Endothelial cell of umbilical vein (primary cell): ENCODE measurements around the gene IFNA5. TPM values are rescaled to one million over a fixed set of nuclear protein-coding genes. Genes with fewer than 3 reads are reported as not detected.

ENCODE experiments used
- BruUV-seq: library from RNA; stranded (reverse); fragments of 400-500 nt; replicated peaks from 2 replicates; lab custom pipeline; 2021; lab: Mats Ljungman, UMichigan
- CTCF ChIA-PET: fragments of 300-600, 350-600 bp; sonication (Branson Sonifier 250); formaldehyde crosslinking; loops from one replicate; lab custom pipeline; 2021; ENCODE audit warnings: antibody characterized with exemption, inconsistent platforms; lab: Charles Lee
- POLR2A ChIA-PET: fragments of 300-600, 350-600 bp; sonication (Branson Sonifier 250); formaldehyde crosslinking; loops from one replicate; lab custom pipeline; 2021; ENCODE audit warnings: antibody characterized with exemption, inconsistent platforms; lab: Charles Lee
- DNase-seq: peaks from one replicate; pipeline ENCODE4 v3.0.0-alpha.2; 2011; ENCODE audit warnings: low read depth, low spot score
- FAIRE-seq: peaks from 2 replicates; lab custom pipeline; 2011; peaks lifted over from hg19 to GRCh38; lab: Jason Lieb, UNC
- H2AFZ ChIP-seq: 2 replicates; pipeline ENCODE4 v1.6.0; 2012; ENCODE audit warnings: low read depth, low read length, control low read depth, inconsistent platforms
- H3K27ac ChIP-seq: 2 replicates; pipeline ENCODE4 v1.5.1; 2011; ENCODE audit warnings: low read depth, mild to moderate bottlenecking, control low read depth, low read length, moderate library complexity; ENCODE audit not compliant: insufficient read depth
- H3K27me3 ChIP-seq, 2 experiments: 2 replicates each; pipeline versions ENCODE4 v1.6.0 to v1.6.1; 2011; ENCODE audit warnings: low read length in 2 of 2, mixed read lengths in 1 of 2; ENCODE audit not compliant: control insufficient read depth in 2 of 2, insufficient read depth in 2 of 2
- H3K36me3 ChIP-seq, 2 experiments: 2 replicates in 1 of 2; 3 replicates in 1 of 2; pipeline ENCODE4 v1.5.1; 2011; ENCODE audit warnings: low read length in 2 of 2, mild to moderate bottlenecking in 1 of 2, moderate library complexity in 1 of 2; ENCODE audit not compliant: control insufficient read depth in 2 of 2, insufficient read depth in 2 of 2; ENCODE audit errors: extremely low read depth in 1 of 2
- H3K4me1 ChIP-seq: 3 replicates; pipeline ENCODE4 v1.5.1; 2011; ENCODE audit warnings: mild to moderate bottlenecking, low read length; ENCODE audit not compliant: control insufficient read depth, insufficient read depth; ENCODE audit errors: extremely low read depth
- H3K4me2 ChIP-seq: 2 replicates; pipeline ENCODE4 v1.6.1; 2011; ENCODE audit warnings: low read length, control low read depth, mixed read lengths; ENCODE audit not compliant: insufficient read depth
- H3K4me3 ChIP-seq, 3 experiments: fragments of 200-600 bp in 1 of 3; sonication (generic), shearing (Covaris generic) in 1 of 3; replicated peaks in 1 of 3; 2 replicates each; pipeline ENCODE4 v1.5.1; 2011 to 2016; ENCODE audit warnings: control low read depth in 3 of 3, low read length in 3 of 3, mild to moderate bottlenecking in 2 of 3, inconsistent platforms in 1 of 3, low read depth in 1 of 3, moderate library complexity in 1 of 3; ENCODE audit not compliant: insufficient read depth in 1 of 3
- H3K79me2 ChIP-seq: 2 replicates; pipeline ENCODE4 v1.6.0; 2012; ENCODE audit warnings: low read length, inconsistent platforms; ENCODE audit not compliant: control insufficient read depth, insufficient read depth
- H3K9ac ChIP-seq: replicated peaks from 2 replicates; pipeline ENCODE3; 2011; ENCODE audit warnings: low read length, control low read depth; ENCODE audit not compliant: insufficient read depth; ENCODE audit errors: extremely low read depth
- H3K9me1 ChIP-seq: replicated peaks from 3 replicates; pipeline ENCODE4 v1.6.0; 2011; ENCODE audit warnings: mild to moderate bottlenecking, low read length; ENCODE audit not compliant: control insufficient read depth, insufficient read depth; ENCODE audit errors: extremely low read depth
- H3K9me3 ChIP-seq: replicated peaks from 2 replicates; pipeline ENCODE4 v1.5.1; 2012; ENCODE audit warnings: low read length, inconsistent platforms; ENCODE audit not compliant: control insufficient read depth, insufficient read depth
- H4K20me1 ChIP-seq: replicated peaks from 2 replicates; pipeline ENCODE3; 2011; ENCODE audit warnings: mild to moderate bottlenecking, low read length; ENCODE audit not compliant: control insufficient read depth, insufficient read depth; ENCODE audit errors: extremely low read depth
- EZH2 ChIP-seq: IDR thresholded peaks from 2 replicates; pipeline ENCODE4 v1.6.1; 2012; ENCODE audit warnings: borderline replicate concordance, low read depth, mild to moderate bottlenecking, moderate library complexity, low read length, inconsistent platforms; ENCODE audit not compliant: severe bottlenecking
- FOS ChIP-seq: IDR thresholded peaks from 2 replicates; pipeline ENCODE4 v1.6.1; 2011; ENCODE audit warnings: mild to moderate bottlenecking, low read length, moderate library complexity, borderline replicate concordance; ENCODE audit not compliant: insufficient read depth
- GATA2 ChIP-seq: IDR thresholded peaks from 2 replicates; pipeline ENCODE4 v1.7.0; 2011; ENCODE audit warnings: low read depth, mild to moderate bottlenecking, moderate library complexity, mixed read lengths, low read length; ENCODE audit not compliant: insufficient read length, insufficient read depth
- JUN ChIP-seq: IDR thresholded peaks from 2 replicates; pipeline ENCODE4 v1.6.1; 2011; ENCODE audit warnings: borderline replicate concordance, low read depth; ENCODE audit not compliant: insufficient read length, insufficient read depth
- MYC ChIP-seq: IDR thresholded peaks from one replicate; pipeline ENCODE4 v1.6.1; 2011; ENCODE audit warnings: mild to moderate bottlenecking, low read depth, low read length
- POLR2A ChIP-seq: IDR thresholded peaks from 2 replicates; pipeline ENCODE4 v1.6.1; 2012; ENCODE audit warnings: low read depth, mild to moderate bottlenecking, control low read depth, low read length
- POLR2AphosphoS5 ChIP-seq: IDR thresholded peaks from 2 replicates; pipeline ENCODE4 v1.6.1; 2012; ENCODE audit warnings: low read depth, mild to moderate bottlenecking, control low read depth, low read length, moderate library complexity; ENCODE audit not compliant: insufficient read depth
- dilution Hi-C: fragments of 300-500 bp; cut with MboI; formaldehyde crosslinking; loops from one replicate; pipeline ENCODE4 v1.15.0; 2019; ENCODE audit warnings: low sequenced_read_pairs; ENCODE audit not compliant: extremely low pct_ligation_motif_present
- intact Hi-C: fragments of 100-400 bp; cut with micrococcal nuclease; formaldehyde crosslinking; loops from one replicate; pipeline ENCODE4 v1.10.0; 2022
- polyA plus RNA-seq, 4 experiments: library from polyadenylated mRNA; depleted of rRNA in 3 of 4; stranded (reverse) in 3 of 4; unstranded in 1 of 4; fragments of >200 nt; gene quantifications; 2 replicates each; pipeline versions ENCODE4 v1.2.1 to v1.2.3, GENCODE V29; 2011 to 2012; ENCODE audit warnings: missing spikeins in 1 of 4
- total RNA-seq: library from RNA; stranded (reverse); gene quantifications from 2 replicates; pipeline ENCODE4 v1.2.3, GENCODE V29; 2021
- TF ChIP-seq, protein P1 (sequence below), 2 donors: IDR thresholded peaks; 1 replicate in 1 of 2; 2 replicates in 1 of 2; pipeline ENCODE4 v1.5.1; 2011; ENCODE audit warnings: low read length in 2 of 2, mild to moderate bottlenecking in 2 of 2, moderate library complexity in 2 of 2, control low read depth in 1 of 2, inconsistent platforms in 1 of 2, low read depth in 1 of 2; ENCODE audit not compliant: insufficient read depth in 1 of 2; ENCODE audit errors: extremely low read depth in 1 of 2

IFNA5 gene
- total and polyA plus RNA-seq, 2 donors (not counting 3 experiments of a cell fraction or from before 2014, with no cell fraction given): not detected

DNA sequence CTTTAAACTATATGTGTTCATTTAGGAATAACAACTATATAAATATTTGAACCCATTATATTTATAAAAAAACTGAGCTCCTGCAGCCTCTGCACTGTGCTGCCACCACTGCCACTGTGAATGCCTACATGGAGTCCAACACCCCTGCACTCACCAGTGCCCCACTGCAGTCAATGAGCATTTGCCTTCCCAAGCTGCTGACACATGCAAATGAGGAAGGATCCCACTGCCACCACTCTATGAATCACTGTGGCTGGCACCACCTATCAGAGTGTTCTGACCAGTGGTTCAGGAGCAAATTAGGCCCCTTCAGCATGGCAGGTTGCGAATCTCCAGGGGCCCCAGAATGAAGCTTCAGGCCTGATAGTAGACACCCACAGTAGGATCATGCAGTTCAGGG, 9.1 kb downstream of the IFNA5 start:
- Histone ChIP-seq H3K79me2 (no peaks in the 10 kb centered on the region), H3K27ac (no peak overlapping the region), H3K36me3 (no peaks in the 10 kb centered on the region), H3K27me3 (peaks cover 5 to 24% of the 10 kb centered on the region in 2 experiments), H3K9me1 (no peaks in the 10 kb centered on the region), H3K4me2 (no peak overlapping the region), H3K4me1 (no peaks in the 10 kb centered on the region), H4K20me1 (no peaks in the 10 kb centered on the region), H3K4me3 (no peak overlapping the region), H3K9me3 (no peaks in the 10 kb centered on the region), H3K9ac (no peak overlapping the region), H2AFZ (no peak overlapping the region)
- no TSS peak for BruUV-seq
- FAIRE-seq (no peak), DNase-seq (no peak)
- dilution Hi-C loops: no loop called here
- TF ChIP-seq POLR2AphosphoS5 (no peak), JUN (no peak), FOS (no peak), EZH2 (no peak), MYC (no peak), GATA2 (no peak), POLR2A (no peak)
- TF ChIP-seq, protein P1, sequence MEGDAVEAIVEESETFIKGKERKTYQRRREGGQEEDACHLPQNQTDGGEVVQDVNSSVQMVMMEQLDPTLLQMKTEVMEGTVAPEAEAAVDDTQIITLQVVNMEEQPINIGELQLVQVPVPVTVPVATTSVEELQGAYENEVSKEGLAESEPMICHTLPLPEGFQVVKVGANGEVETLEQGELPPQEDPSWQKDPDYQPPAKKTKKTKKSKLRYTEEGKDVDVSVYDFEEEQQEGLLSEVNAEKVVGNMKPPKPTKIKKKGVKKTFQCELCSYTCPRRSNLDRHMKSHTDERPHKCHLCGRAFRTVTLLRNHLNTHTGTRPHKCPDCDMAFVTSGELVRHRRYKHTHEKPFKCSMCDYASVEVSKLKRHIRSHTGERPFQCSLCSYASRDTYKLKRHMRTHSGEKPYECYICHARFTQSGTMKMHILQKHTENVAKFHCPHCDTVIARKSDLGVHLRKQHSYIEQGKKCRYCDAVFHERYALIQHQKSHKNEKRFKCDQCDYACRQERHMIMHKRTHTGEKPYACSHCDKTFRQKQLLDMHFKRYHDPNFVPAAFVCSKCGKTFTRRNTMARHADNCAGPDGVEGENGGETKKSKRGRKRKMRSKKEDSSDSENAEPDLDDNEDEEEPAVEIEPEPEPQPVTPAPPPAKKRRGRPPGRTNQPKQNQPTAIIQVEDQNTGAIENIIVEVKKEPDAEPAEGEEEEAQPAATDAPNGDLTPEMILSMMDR (IDR thresholded peaks at IDR 0.05; ENCODE audit: extremely low read depth in 1 of 2, insufficient read depth in 1 of 2, low read depth in 1 of 2, low read length in 2 of 2): no peak
- ChIA-PET POLR2A (no interaction called here), CTCF (interaction anchor here (1.0 to 1.9 kb wide), 4 partner anchors 22 to 948 kb away, joined by 3 to 6 read pairs (median 3); no protein-coding TSS in a partner anchor)
- intact Hi-C loops: no loop called here
